ENCODE measurements around the gene ZBTB3. TPM values are rescaled to one million over a fixed set of nuclear protein-coding genes. Genes with fewer than 3 reads are reported as not detected.
A peak's percentile ranks its signal among the peaks of the same experiment; 100 is the strongest.

Gene ZBTB3
- total RNA-seq, 1 experiment from 2014 or later: 12.9 TPM

DNA sequence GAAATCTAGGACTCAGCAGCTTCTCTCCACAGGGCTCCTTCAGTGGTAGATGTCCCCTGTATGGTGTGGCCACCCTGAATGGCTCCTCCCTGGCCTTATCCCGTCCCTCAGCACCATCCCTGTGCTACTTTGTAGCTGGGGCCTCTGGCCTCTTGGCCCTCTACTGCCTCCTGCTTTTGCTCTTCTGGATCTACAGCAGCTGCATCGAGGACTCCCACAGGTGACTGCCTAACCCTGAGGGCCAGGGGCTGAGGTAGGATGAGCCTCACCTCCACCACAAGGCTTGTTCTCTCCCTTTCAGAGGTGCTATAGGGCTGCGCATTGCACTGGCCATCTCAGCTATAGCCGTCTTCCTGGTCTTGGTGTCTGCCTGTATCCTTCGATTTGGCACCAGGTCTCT is 35.0 kb upstream of the ZBTB3 start:
- POLR2A ChIA-PET: interaction anchor here (0.6 to 1.6 kb wide), 3 partner anchors 52 to 189 kb away, joined by 3 to 4 read pairs (median 4); no protein-coding TSS in a partner anchor
- Histone ChIP-seq H3K27me3 (ENCODE audit: control insufficient read depth, insufficient read depth, low read length) (no peaks in the 10 kb centered on the region), H3K36me3 (ENCODE audit: control insufficient read depth, insufficient read depth, low read length) (peaks cover 7% of the 10 kb centered on the region), H3K27ac (ENCODE audit: low read length) (peak overlapping the region; percentile 87), H3K4me1 (ENCODE audit: control insufficient read depth, insufficient read depth, low read length) (peaks cover 36% of the 10 kb centered on the region), H3K4me3 (ENCODE audit: low read depth in 2 of 2, low read length in 2 of 2) (peak overlapping the region; percentile 86 to 98; a peak in 3 of 4 replicates), H3K9me3 (ENCODE audit: control insufficient read depth, insufficient read depth, low read depth, low read length) (no peaks in the 10 kb centered on the region)
- BruUV-seq (replicated peaks): no TSS peak
- intact Hi-C loops (cut with micrococcal nuclease; ENCODE audit: unreplicated experiment): no loop called here
- DNase-seq (ENCODE audit: low read depth, low spot score) (no peak), ATAC-seq (no peak)
- in situ Hi-C loops (cut with HindIII; ENCODE audit: low pct_unique_long_range_greater_than_20kb, low sequenced_read_pairs): no loop called here
- TF ChIP-seq POLR2AphosphoS5 (IDR thresholded peaks at IDR 0.05; ENCODE audit: low read depth, low read length) (no peak), TCF7L2 (IDR thresholded peaks at IDR 0.05; ENCODE audit: low read depth, low read length) (no peak), SIN3A (IDR thresholded peaks at IDR 0.05; ENCODE audit: borderline replicate concordance, insufficient read depth, low read depth, low read length) (no peak)
- TF ChIP-seq, protein P1, sequence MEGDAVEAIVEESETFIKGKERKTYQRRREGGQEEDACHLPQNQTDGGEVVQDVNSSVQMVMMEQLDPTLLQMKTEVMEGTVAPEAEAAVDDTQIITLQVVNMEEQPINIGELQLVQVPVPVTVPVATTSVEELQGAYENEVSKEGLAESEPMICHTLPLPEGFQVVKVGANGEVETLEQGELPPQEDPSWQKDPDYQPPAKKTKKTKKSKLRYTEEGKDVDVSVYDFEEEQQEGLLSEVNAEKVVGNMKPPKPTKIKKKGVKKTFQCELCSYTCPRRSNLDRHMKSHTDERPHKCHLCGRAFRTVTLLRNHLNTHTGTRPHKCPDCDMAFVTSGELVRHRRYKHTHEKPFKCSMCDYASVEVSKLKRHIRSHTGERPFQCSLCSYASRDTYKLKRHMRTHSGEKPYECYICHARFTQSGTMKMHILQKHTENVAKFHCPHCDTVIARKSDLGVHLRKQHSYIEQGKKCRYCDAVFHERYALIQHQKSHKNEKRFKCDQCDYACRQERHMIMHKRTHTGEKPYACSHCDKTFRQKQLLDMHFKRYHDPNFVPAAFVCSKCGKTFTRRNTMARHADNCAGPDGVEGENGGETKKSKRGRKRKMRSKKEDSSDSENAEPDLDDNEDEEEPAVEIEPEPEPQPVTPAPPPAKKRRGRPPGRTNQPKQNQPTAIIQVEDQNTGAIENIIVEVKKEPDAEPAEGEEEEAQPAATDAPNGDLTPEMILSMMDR (IDR thresholded peaks at IDR 0.05): no peak
- TF ChIP-seq, protein P2, sequence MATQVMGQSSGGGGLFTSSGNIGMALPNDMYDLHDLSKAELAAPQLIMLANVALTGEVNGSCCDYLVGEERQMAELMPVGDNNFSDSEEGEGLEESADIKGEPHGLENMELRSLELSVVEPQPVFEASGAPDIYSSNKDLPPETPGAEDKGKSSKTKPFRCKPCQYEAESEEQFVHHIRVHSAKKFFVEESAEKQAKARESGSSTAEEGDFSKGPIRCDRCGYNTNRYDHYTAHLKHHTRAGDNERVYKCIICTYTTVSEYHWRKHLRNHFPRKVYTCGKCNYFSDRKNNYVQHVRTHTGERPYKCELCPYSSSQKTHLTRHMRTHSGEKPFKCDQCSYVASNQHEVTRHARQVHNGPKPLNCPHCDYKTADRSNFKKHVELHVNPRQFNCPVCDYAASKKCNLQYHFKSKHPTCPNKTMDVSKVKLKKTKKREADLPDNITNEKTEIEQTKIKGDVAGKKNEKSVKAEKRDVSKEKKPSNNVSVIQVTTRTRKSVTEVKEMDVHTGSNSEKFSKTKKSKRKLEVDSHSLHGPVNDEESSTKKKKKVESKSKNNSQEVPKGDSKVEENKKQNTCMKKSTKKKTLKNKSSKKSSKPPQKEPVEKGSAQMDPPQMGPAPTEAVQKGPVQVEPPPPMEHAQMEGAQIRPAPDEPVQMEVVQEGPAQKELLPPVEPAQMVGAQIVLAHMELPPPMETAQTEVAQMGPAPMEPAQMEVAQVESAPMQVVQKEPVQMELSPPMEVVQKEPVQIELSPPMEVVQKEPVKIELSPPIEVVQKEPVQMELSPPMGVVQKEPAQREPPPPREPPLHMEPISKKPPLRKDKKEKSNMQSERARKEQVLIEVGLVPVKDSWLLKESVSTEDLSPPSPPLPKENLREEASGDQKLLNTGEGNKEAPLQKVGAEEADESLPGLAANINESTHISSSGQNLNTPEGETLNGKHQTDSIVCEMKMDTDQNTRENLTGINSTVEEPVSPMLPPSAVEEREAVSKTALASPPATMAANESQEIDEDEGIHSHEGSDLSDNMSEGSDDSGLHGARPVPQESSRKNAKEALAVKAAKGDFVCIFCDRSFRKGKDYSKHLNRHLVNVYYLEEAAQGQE (IDR thresholded peaks at IDR 0.05; ENCODE audit: insufficient read depth in 1 of 2, low read depth in 2 of 2, low read length in 1 of 2): no peak
- CTCF ChIA-PET: interaction anchor here (0.5 to 0.7 kb wide), 4 partner anchors 59 to 605 kb away, joined by 3 to 11 read pairs (median 8); no protein-coding TSS in a partner anchor

DNA sequence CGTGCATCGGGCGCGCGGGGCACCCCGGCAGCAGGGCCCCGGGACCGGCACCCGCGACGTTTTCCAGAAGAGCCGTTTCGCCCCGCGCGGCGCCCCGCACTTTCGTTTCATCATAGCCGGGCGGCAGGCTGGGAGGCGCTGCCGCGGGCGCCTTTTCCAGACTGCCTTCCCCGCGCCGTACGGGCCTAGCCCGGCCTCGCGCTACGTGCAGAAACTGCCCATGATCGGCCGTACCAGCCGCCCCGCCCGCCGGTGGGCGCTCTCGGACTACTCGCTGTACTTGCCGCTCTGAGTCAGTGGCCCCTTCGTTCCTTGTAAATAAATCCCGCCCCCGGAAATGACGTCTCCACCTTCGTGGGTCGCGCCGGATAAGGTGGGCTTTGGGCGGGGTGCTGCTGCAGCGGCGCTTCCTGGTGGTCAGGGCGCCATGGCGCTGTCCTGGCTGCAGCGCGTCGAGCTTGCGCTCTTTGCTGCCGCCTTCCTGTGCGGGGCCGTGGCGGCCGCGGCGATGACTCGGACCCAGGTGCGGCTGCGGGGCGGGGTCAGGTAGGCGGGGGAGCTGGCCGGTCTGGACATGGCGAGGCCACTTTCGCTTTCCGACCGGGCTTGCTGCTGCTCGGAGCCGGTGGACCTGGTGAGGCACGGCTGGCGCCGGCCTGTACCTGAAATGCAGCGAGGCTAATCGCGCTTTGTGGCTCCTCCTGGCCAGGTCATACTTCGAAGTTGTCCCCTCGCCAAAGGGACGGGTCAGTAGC is 33.2 kb upstream of the ZBTB3 start, which contains the start of gene TMEM179B:
Gene TMEM179B (plus strand): TSS at position 398 of the 755 bp plus-strand sequence. CDS start 30 bp downstream, at position 428.
- ChIA-PET POLR2A (interaction anchor here (0.5 to 0.6 kb wide), 2 partner anchors 43 to 185 kb away, joined by 3 to 11 read pairs; partner anchors contain the start of gene MTA2), CTCF (interaction anchor here (0.6 to 1.4 kb wide), 5 partner anchors 12 to 177 kb away, joined by 3 to 7 read pairs (median 4); partner anchors contain the start of gene TAF6L)
- H3K4me3 ChIP-seq (ENCODE audit: low read depth in 2 of 2, low read length in 2 of 2): peak within 1 kb of the TSS; percentile 86 to 98
- H3K36me3 ChIP-seq (ENCODE audit: control insufficient read depth, insufficient read depth, low read length): peaks cover 3% of the 10 kb centered on the region
- no peaks in the 10 kb centered on the region for H3K9me3 ChIP-seq (ENCODE audit: control insufficient read depth, insufficient read depth, low read depth, low read length)
- peak; percentile 83 for ATAC-seq
- TF ChIP-seq POLR2AphosphoS5 (IDR thresholded peaks at IDR 0.05; ENCODE audit: low read depth, low read length) (peak; percentile 95), TCF7L2 (IDR thresholded peaks at IDR 0.05; ENCODE audit: low read depth, low read length) (peak; percentile 36; the same call in 1 of the 2 replicates), SIN3A (IDR thresholded peaks at IDR 0.05; ENCODE audit: borderline replicate concordance, insufficient read depth, low read depth, low read length) (peak; percentile 90; the same call in 1 of the 2 replicates)
- TF ChIP-seq, protein P2 (IDR thresholded peaks at IDR 0.05; ENCODE audit: insufficient read depth in 1 of 2, low read depth in 2 of 2, low read length in 1 of 2): peak in 1 of 2 experiments; percentile 74; a peak in 1 of 4 replicates
- TF ChIP-seq, protein P1 (IDR thresholded peaks at IDR 0.05): peak; percentile 61; the same call in 1 of the 2 replicates
- no peaks in the 10 kb centered on the region for H3K27me3 ChIP-seq (ENCODE audit: control insufficient read depth, insufficient read depth, low read length)
- DNase-seq (ENCODE audit: low read depth, low spot score): peak; percentile 78
- no TSS peak for BruUV-seq (replicated peaks)
- intact Hi-C loops (cut with micrococcal nuclease; ENCODE audit: unreplicated experiment): loop anchor here (2.0 kb wide), 1 partner anchor 76 kb away; no protein-coding TSS in a partner anchor
- peaks cover 33% of the 10 kb centered on the region for H3K4me1 ChIP-seq (ENCODE audit: control insufficient read depth, insufficient read depth, low read length)
- peak within 1 kb of the TSS; percentile 87 for H3K27ac ChIP-seq (ENCODE audit: low read length)
- in situ Hi-C loops (cut with HindIII; ENCODE audit: low pct_unique_long_range_greater_than_20kb, low sequenced_read_pairs): no loop called here
